HG02973 (cell line): ENCODE measurements around the gene PRPF19.
"Not testable (repeated sequence)": the region's sequence is repeated elsewhere in the genome, so short reads cannot be mapped to it uniquely, and the experiment has no call there.

Source experiments
- ATAC-seq: cut with Tn5 transposase; IDR thresholded peaks from one replicate; pipeline ENCODE4 v1.9.1; 2021; ENCODE audit warnings: moderate library complexity; ENCODE audit not compliant: unreplicated experiment

The PRPF19 gene

DNA sequence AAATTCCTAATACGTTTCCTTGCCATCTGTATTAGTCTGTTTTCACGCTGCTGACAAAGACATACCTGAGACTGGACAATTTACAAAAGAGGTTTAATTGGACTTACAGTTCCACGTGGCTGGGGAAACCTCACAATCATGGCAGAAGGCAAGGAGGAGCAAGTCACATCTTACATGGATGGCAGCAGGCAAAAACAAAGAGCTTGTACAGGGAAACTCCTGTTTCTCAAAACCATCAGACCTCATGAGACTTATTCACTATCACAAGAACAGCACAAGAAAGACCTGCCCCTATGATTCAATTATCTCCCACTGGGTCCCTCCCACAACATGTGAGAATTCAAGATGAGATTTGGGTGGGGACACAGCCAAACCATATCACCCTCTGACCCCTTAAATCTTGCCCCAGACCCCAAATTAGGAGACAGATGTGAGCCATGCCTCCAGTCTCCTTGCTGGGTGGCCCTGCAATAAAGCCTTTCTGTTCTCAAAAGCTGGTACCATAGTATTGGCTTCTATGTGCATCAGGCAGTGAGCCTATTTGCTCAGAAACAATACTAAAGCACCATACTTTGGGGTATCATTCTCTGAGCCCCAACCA is 3.4 kb upstream of the PRPF19 start:
- not testable (repeated sequence) for ATAC-seq

DNA sequence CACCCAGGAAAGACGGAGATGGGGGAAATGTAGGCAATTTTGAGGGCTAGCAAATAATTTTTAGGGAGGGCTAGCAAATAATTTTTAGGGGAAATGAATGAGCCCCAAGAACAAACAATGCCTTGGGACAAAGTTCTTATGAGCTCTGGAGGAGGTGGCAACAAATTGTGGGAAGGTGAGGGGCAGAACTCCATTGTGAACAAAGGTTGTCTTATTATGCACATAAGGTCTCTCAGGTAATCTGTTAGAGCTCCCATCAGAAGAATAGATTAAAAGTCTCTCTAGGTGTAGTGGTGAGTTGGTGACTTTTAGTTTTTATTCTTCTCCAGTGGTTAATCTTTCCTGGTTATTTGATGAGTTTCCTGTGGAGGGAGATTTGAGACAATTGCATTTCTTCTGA is 2.4 kb upstream of the PRPF19 start:
- no peak for ATAC-seq

DNA sequence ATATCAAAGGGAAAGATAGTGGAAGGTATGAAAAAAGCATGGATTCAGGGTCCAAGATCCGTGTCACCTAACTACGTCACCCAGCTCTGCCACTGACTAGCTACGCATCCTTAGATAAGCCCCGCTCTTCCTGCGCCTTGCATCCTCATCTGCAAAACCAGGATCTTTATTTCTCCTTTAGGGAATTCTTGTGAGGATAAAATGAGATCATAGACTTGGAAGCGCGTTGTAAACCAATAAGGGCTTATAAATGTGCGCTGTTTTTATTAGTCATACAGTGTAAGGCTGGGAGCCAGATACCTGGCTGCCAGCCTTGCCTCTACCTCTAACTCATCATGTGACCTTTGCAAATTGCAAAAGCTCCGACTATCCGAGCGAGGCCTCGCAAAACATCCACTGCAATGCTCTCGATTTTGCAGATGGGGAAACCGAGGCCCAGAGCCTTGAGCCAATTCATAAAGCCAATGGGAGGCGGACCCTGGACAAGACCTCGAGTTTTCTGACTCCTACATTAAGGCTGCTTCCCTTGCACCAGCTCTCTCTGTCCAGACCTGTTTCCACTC is 753 bp downstream of the PRPF19 start:
- ATAC-seq = no peak

DNA sequence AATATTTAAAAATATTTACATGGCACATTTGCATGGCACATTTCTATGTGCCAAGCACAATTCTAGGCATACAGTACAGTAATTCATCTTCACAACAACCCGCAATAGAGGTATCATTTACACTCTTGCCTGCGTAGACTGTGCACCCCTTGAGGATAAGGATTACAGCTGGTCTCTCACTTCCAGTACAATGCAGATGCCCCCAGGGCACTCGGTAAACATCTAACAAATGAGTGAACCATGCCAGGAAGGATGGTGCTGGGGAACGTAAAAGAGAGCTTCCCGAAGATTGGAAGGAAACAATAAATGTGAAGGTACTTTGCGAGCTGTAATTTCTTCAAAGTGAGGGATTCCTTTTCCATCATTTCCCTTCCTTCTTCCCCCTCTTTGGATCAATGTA is 1.3 kb downstream of the PRPF19 start:
- no peak for ATAC-seq

DNA sequence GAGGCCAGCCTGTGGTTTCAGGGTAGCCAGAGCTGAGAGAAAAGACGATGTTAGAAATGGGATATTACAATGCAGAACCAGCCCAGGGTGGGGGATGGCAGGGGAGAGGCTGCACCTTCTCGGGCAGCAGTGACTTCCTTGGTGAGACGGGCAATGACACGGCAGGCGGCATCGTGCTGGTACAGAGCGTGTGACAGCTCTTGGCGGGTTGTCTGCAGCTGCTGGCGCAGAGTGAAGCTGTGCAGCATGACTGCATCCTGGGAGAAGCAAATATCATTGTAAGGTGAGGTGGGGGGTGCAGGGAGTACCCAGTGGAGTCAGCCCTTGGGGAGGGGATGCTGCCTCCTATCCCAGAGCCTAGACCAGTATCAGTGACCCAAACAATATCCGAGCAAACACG is 3.8 kb downstream of the PRPF19 start:
- ATAC-seq = no peak

DNA sequence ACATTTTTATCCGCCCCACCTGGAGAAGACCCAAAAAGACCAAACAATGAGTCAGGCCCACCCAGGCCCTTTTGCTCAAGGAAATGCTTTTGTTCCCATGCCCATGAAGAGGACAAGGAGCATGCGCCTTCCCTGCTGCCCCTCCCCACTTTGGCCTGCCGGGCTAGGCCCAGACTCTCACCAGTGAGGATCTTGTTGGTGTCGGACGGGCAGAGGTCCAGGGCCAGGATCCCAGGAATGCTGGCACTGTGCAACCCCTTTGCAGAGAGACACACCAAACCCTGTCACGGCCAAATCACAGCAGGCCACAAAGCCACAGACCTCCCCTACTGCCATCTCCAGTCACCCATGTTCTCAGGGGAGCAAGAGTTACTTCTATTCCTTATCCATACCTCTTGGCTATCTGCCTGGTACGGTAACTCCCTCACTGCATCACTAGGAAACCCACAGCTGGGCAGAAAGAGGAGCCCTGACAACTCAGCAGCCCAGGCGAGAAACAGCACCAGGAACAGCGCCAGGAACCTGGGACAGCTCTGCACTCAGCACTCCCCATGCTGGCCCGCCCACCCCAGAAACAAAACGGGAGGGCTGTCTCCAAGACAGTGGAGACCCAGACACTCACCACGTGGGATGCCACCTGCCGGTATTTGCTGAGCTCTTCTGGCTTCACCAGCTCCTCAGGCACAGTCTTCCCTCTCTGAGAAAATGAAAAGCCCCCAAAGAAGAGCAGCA is 5.5 kb downstream of the PRPF19 start:
- no peak for ATAC-seq

- no peak for ATAC-seq
Measured at GRCh38 chr11:60899977-60900376, 6.4 kb downstream of the PRPF19 start.

GRCh38 chr11:60899046-60899936 is 7.1 kb downstream of the PRPF19 start:
- no peak for ATAC-seq

GRCh38 chr11:60897496-60897895 is 8.9 kb downstream of the PRPF19 start:
- ATAC-seq = no peak

DNA sequence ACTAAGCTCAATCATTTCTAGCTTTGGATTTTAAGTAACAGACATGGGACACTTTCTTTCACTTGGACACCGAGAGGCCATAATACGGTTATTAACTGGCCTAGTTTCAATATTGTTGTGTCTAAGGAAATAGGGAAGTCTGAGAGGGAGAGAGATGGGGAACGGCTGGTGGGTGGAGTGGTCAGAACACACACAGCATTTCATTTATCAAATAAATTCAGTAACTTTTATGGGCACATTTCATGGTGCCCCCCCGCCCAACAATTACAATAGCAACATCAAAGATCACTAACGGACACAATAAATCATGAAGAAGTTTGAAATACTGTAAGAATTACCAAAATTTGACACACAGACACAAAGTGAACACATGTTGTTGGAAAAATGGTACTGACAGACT is 10.7 kb downstream of the PRPF19 start:
- no peak for ATAC-seq

- no peak for ATAC-seq
Measured at GRCh38 chr11:60891103-60891741, 15.2 kb downstream of the PRPF19 start.

GRCh38 chr11:60890696-60891095 is 15.7 kb downstream of the PRPF19 start:
- no peak for ATAC-seq

DNA sequence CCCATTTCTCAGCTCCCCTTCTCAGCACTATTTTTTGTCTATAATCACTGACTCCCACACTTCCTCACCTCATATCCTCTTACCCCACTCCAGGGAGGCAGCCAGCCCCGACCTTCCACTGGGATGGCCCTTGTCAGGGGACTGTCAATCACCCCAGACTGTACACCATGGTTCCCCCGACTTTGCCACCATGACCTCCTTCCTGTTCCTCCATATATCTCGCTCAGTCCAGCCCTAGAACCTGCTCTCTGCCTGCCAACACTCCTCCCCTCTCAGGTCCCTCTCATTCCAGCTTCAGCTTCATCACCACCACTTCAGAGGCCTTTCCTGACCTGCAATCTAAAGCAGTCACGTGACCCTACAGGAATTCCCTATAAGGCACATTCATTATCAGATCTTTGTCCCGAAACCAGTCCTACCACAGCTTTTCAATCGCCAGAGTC is 16.5 kb downstream of the PRPF19 start:
- no peak for ATAC-seq

GRCh38 chr11:60887556-60887955 is 18.8 kb downstream of the PRPF19 start:
- no peak for ATAC-seq

DNA sequence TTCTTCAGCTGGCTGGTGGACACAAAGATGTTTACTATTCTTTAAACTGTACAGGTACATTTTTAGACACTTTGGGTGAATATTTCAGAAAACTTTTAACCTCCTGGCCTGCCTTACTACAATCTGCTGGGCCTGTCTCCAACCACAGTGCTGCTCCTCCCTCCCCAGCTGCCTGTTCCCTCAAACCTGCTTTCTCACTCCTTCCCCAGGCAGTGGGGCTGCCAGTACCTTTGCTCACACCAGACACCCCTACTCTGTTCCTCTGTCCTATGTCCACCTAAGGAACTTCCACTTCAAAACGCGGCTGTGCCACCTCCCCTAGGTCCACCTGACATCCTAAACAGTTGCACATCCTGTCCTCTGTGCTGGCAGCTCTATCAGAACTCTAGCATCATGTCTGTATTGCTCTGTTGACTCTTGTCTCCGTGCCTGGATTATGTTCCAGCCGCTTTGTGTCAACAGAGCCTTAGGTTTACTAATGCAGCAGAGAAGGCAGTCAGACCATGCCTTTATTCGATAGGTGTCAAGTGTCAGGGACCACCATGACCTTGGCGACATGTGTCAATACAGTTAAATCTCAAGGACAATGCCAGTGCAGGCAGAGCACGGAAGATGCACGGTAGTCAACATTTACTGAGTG is 25.6 kb downstream of the PRPF19 start:
- no peak for ATAC-seq

- ATAC-seq = no peak
Measured at GRCh38 chr11:60879971-60880588, 26.3 kb downstream of the PRPF19 start.

- ATAC-seq = no peak
Measured at GRCh38 chr11:60879104-60879503, 27.3 kb downstream of the PRPF19 start.

DNA sequence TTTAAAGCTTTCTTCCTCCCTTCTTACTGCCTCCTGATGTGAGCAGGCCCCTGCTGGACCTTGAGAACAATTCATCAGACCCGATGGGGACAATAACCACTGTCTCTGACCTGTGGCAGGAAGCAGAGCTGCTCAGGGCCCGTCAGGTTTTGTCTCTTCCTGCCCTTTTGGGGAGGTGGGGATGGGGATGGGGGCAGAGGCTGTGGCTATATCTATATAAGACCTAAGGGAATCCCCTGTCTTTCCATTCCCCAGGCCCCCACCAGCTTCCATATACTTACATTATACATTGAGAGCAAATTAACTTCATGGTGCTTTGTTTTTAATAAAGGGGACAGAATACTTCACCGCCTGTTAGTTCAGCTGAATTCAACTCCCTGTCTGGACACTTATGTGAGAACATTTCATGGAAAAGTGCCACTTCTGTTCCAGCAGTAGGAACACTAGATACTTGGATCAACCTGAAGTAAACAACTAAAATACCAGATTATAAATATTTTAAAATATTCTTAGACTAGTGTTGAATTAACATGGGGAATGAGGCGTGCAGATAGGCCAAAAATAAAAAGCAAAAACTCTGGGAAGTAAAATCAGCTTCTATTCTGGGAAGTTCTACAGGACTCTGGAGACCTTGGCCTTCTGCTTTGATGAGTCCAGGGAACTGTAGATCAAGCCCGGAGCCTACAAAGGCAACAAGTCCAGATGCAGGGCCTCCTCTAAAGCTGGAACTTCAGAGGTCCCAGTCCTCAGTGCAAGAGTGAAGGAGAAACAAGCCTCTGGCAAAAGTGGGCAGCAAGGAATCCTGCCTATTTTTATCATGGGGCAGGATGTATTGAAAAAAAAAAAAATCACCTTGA is 27.9 kb downstream of the PRPF19 start:
- no peak for ATAC-seq

GRCh38 chr11:60876168-60876485 is 30.3 kb downstream of the PRPF19 start:
- no peak for ATAC-seq
